IMR-90 (cell line): ENCODE measurements around the gene CHRNA10.

Experiments used
- BHLHE40 ChIP-seq: fragments of 150-350 bp; IDR thresholded peaks from 2 replicates; pipeline ENCODE4 v1.6.1; 2016; ENCODE audit warnings: mild to moderate bottlenecking, low read depth, low read length
- MAZ ChIP-seq: IDR thresholded peaks from 2 replicates; pipeline ENCODE4 v1.6.1; 2012; ENCODE audit warnings: low read depth, mild to moderate bottlenecking, low read length, improper control_type of control experiment, moderate library complexity, borderline replicate concordance
- POLR2A ChIP-seq: IDR thresholded peaks from 2 replicates; pipeline ENCODE4 v1.6.1; 2012; ENCODE audit warnings: mild to moderate bottlenecking, low read depth, low read length
- RCOR1 ChIP-seq: IDR thresholded peaks from 2 replicates; pipeline ENCODE4 v1.6.1; 2012; ENCODE audit warnings: mild to moderate bottlenecking, low read length, improper control_type of control experiment; ENCODE audit not compliant: insufficient replicate concordance
- TF ChIP-seq, protein P1 (sequence below): conservative IDR thresholded peaks from 2 replicates; pipeline ENCODE4 v1.5.1; 2012; ENCODE audit warnings: mild to moderate bottlenecking, low read depth, low read length, improper control_type of control experiment

DNA sequence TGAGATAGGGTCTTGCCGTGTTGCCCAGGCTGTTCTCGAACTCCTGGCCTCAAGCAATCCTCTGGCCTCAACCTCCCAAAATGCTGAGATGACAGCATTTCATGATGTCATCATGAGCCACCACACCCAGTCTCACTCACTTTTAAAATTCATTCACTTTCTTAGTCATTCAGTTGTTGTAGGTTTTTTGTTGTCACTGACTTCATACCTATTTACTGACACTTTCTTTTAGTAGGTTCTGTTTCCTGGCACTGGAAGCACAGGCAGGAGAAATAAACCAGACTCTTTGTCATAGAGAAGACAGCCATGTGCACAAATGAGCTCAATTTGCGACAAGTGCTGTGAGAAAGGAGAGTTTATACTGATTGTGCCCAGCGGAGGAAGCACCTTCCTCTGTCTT lies 39.9 kb downstream of the CHRNA10 start:
- no peak for TF ChIP-seq POLR2A
- TF ChIP-seq, protein P1, sequence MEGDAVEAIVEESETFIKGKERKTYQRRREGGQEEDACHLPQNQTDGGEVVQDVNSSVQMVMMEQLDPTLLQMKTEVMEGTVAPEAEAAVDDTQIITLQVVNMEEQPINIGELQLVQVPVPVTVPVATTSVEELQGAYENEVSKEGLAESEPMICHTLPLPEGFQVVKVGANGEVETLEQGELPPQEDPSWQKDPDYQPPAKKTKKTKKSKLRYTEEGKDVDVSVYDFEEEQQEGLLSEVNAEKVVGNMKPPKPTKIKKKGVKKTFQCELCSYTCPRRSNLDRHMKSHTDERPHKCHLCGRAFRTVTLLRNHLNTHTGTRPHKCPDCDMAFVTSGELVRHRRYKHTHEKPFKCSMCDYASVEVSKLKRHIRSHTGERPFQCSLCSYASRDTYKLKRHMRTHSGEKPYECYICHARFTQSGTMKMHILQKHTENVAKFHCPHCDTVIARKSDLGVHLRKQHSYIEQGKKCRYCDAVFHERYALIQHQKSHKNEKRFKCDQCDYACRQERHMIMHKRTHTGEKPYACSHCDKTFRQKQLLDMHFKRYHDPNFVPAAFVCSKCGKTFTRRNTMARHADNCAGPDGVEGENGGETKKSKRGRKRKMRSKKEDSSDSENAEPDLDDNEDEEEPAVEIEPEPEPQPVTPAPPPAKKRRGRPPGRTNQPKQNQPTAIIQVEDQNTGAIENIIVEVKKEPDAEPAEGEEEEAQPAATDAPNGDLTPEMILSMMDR = no peak
- TF ChIP-seq BHLHE40 = no peak
- no peak for TF ChIP-seq RCOR1
- no peak for TF ChIP-seq MAZ
